Muscle layer of colon (tissue), 2 donors: ENCODE data around the gene DOCK1.

ENCODE experiments used
- H3K27ac ChIP-seq: one replicate; pipeline ENCODE4 v1.7.0; 2013; ENCODE audit warnings: low read depth, mild to moderate bottlenecking, low read length, moderate library complexity
- H3K27me3 ChIP-seq, 2 donors: one replicate each; pipeline ENCODE4 v1.7.0; 2013; ENCODE audit warnings: low read length in 2 of 2, mild to moderate bottlenecking in 2 of 2; ENCODE audit not compliant: insufficient read depth in 2 of 2, control insufficient read depth in 1 of 2
- H3K36me3 ChIP-seq: one replicate; pipeline ENCODE4 v1.7.0; 2013; ENCODE audit warnings: mild to moderate bottlenecking, low read length; ENCODE audit not compliant: insufficient read depth
- H3K4me1 ChIP-seq: one replicate; pipeline ENCODE4 v1.7.0; 2013; ENCODE audit warnings: mild to moderate bottlenecking, low read length; ENCODE audit not compliant: insufficient read depth
- H3K4me3 ChIP-seq, 2 donors: one replicate each; pipeline ENCODE4 v1.7.0; 2013; ENCODE audit warnings: low read length in 2 of 2, low read depth in 1 of 2, mild to moderate bottlenecking in 1 of 2, moderate library complexity in 1 of 2
- H3K9ac ChIP-seq: one replicate; pipeline ENCODE4 v1.7.0; 2013; ENCODE audit warnings: low read length
- H3K9me3 ChIP-seq: one replicate; pipeline ENCODE4 v1.7.0; 2013; ENCODE audit warnings: mild to moderate bottlenecking, low read length
- donor health status: abdominal sarcoma.
- donor health status: Adenocarcinoma of cecum.

The DOCK1 gene

GRCh38 chr10:127452568-127452967 lies 547.3 kb downstream of the DOCK1 start:
- no peaks in the 10 kb centered on the region for H3K27me3 ChIP-seq
- no peaks in the 10 kb centered on the region for H3K9me3 ChIP-seq
- peaks cover 16% of the 10 kb centered on the region for H3K36me3 ChIP-seq
- H3K27ac ChIP-seq, result no peak overlapping the region
- no peaks in the 10 kb centered on the region for H3K4me1 ChIP-seq
- no peak overlapping the region for H3K9ac ChIP-seq
- no peak overlapping the region for H3K4me3 ChIP-seq

- no peak overlapping the region for H3K27ac ChIP-seq
- no peak overlapping the region for H3K4me3 ChIP-seq
- H3K36me3 ChIP-seq, result peaks cover 13% of the 10 kb centered on the region
- no peaks in the 10 kb centered on the region for H3K4me1 ChIP-seq
- H3K27me3 ChIP-seq, result no peaks in the 10 kb centered on the region
- no peaks in the 10 kb centered on the region for H3K9me3 ChIP-seq
- no peak overlapping the region for H3K9ac ChIP-seq
These were observed 548.5 kb downstream of the DOCK1 start for GRCh38 chr10:127453706-127454105.

- H3K36me3 ChIP-seq, result peaks cover 6% of the 10 kb centered on the region
- no peaks in the 10 kb centered on the region for H3K9me3 ChIP-seq
- no peaks in the 10 kb centered on the region for H3K4me1 ChIP-seq
- no peak overlapping the region for H3K4me3 ChIP-seq
- no peak overlapping the region for H3K9ac ChIP-seq
- H3K27ac ChIP-seq, result no peak overlapping the region
- H3K27me3 ChIP-seq, result no peaks in the 10 kb centered on the region
These were observed 550.9 kb downstream of the DOCK1 start for GRCh38 chr10:127456122-127456521.

GRCh38 chr10:127458016-127458810 lies 553.0 kb downstream of the DOCK1 start:
- Histone ChIP-seq H3K4me3 (no peak overlapping the region), H3K36me3 (no peaks in the 10 kb centered on the region), H3K9ac (no peak overlapping the region), H3K27me3 (no peaks in the 10 kb centered on the region), H3K9me3 (no peaks in the 10 kb centered on the region), H3K27ac (no peak overlapping the region), H3K4me1 (no peaks in the 10 kb centered on the region)

GRCh38 chr10:127458829-127459228 lies 553.6 kb downstream of the DOCK1 start:
- Histone ChIP-seq H3K27me3 (no peaks in the 10 kb centered on the region), H3K36me3 (no peaks in the 10 kb centered on the region), H3K4me1 (no peaks in the 10 kb centered on the region), H3K27ac (no peak overlapping the region), H3K4me3 (no peak overlapping the region), H3K9me3 (no peaks in the 10 kb centered on the region), H3K9ac (no peak overlapping the region)

GRCh38 chr10:127459918-127460317 lies 554.7 kb downstream of the DOCK1 start:
- H3K27ac ChIP-seq, result no peak overlapping the region
- no peaks in the 10 kb centered on the region for H3K9me3 ChIP-seq
- H3K4me3 ChIP-seq, result no peak overlapping the region
- H3K27me3 ChIP-seq, result no peaks in the 10 kb centered on the region
- no peaks in the 10 kb centered on the region for H3K36me3 ChIP-seq
- no peaks in the 10 kb centered on the region for H3K4me1 ChIP-seq
- no peak overlapping the region for H3K9ac ChIP-seq

- Histone ChIP-seq H3K36me3 (no peaks in the 10 kb centered on the region), H3K9me3 (no peaks in the 10 kb centered on the region), H3K4me3 (no peak overlapping the region), H3K4me1 (no peaks in the 10 kb centered on the region), H3K9ac (no peak overlapping the region), H3K27me3 (no peaks in the 10 kb centered on the region), H3K27ac (no peak overlapping the region)
These were observed 557.5 kb downstream of the DOCK1 start for GRCh38 chr10:127462643-127463295.

- H3K4me1 ChIP-seq, result no peaks in the 10 kb centered on the region
- no peaks in the 10 kb centered on the region for H3K27me3 ChIP-seq
- H3K27ac ChIP-seq, result no peak overlapping the region
- H3K4me3 ChIP-seq, result no peak overlapping the region
- H3K36me3 ChIP-seq, result no peaks in the 10 kb centered on the region
- H3K9ac ChIP-seq, result no peak overlapping the region
- no peaks in the 10 kb centered on the region for H3K9me3 ChIP-seq
These were observed 558.3 kb downstream of the DOCK1 start for GRCh38 chr10:127463548-127463947.

- Histone ChIP-seq H3K27me3 (no peaks in the 10 kb centered on the region), H3K9ac (no peak overlapping the region), H3K27ac (no peak overlapping the region), H3K4me1 (no peaks in the 10 kb centered on the region), H3K9me3 (no peaks in the 10 kb centered on the region), H3K36me3 (no peaks in the 10 kb centered on the region), H3K4me3 (no peak overlapping the region)
These were observed 559.3 kb downstream of the DOCK1 start for GRCh38 chr10:127464561-127464960.

- Histone ChIP-seq H3K4me3 (no peak overlapping the region), H3K36me3 (no peaks in the 10 kb centered on the region), H3K4me1 (no peaks in the 10 kb centered on the region), H3K27me3 (no peaks in the 10 kb centered on the region), H3K27ac (no peak overlapping the region), H3K9me3 (no peaks in the 10 kb centered on the region), H3K9ac (no peak overlapping the region)
These were observed 562.6 kb downstream of the DOCK1 start for GRCh38 chr10:127467811-127468210.

GRCh38 chr10:127468632-127469031 lies 563.4 kb downstream of the DOCK1 start:
- no peaks in the 10 kb centered on the region for H3K9me3 ChIP-seq
- H3K27ac ChIP-seq, result no peak overlapping the region
- H3K27me3 ChIP-seq, result no peaks in the 10 kb centered on the region
- no peaks in the 10 kb centered on the region for H3K36me3 ChIP-seq
- H3K4me3 ChIP-seq, result no peak overlapping the region
- no peak overlapping the region for H3K9ac ChIP-seq
- no peaks in the 10 kb centered on the region for H3K4me1 ChIP-seq

- no peaks in the 10 kb centered on the region for H3K4me1 ChIP-seq
- no peak overlapping the region for H3K9ac ChIP-seq
- H3K4me3 ChIP-seq, result no peak overlapping the region
- H3K27me3 ChIP-seq, result no peaks in the 10 kb centered on the region
- no peak overlapping the region for H3K27ac ChIP-seq
- H3K9me3 ChIP-seq, result no peaks in the 10 kb centered on the region
- H3K36me3 ChIP-seq, result no peaks in the 10 kb centered on the region
These were observed 565.7 kb downstream of the DOCK1 start for GRCh38 chr10:127470911-127471310.
